Activated naive CD8-positive, alpha-beta T cell (primary cell): ENCODE results near the gene GORAB.

ENCODE experiments used
- H3K27ac Mint-ChIP-seq: one replicate; pipeline ENCODE4 v1.8.0; 2021; ENCODE audit warnings: mixed read lengths
- H3K27me3 Mint-ChIP-seq: one replicate; pipeline ENCODE4 v1.8.0; 2021; ENCODE audit warnings: mixed read lengths
- H3K36me3 Mint-ChIP-seq: one replicate; pipeline ENCODE4 v1.8.0; 2021; ENCODE audit warnings: mixed read lengths
- H3K4me1 Mint-ChIP-seq: one replicate; pipeline ENCODE4 v1.8.0; 2021; ENCODE audit warnings: low read depth, mixed read lengths
- H3K4me3 Mint-ChIP-seq: one replicate; pipeline ENCODE4 v1.8.0; 2021; ENCODE audit warnings: mild to moderate bottlenecking, mixed read lengths
- H3K9me3 Mint-ChIP-seq: one replicate; pipeline ENCODE4 v1.8.0; 2021; ENCODE audit warnings: low read depth, mixed read lengths

The GORAB gene

GRCh38 chr1:170593173-170594011 lies 61.4 kb downstream of the GORAB start:
- H3K4me1 Mint-ChIP-seq, result no peaks in the 10 kb centered on the region
- peaks cover 19% of the 10 kb centered on the region for H3K27me3 Mint-ChIP-seq
- no peak overlapping the region for H3K27ac Mint-ChIP-seq
- peaks cover 4% of the 10 kb centered on the region for H3K9me3 Mint-ChIP-seq
- no peak overlapping the region for H3K4me3 Mint-ChIP-seq
- peaks cover 5% of the 10 kb centered on the region for H3K36me3 Mint-ChIP-seq

- peaks cover 19% of the 10 kb centered on the region for H3K27me3 Mint-ChIP-seq
- H3K9me3 Mint-ChIP-seq, result peaks cover 4% of the 10 kb centered on the region
- H3K4me1 Mint-ChIP-seq, result no peaks in the 10 kb centered on the region
- H3K36me3 Mint-ChIP-seq, result peaks cover 5% of the 10 kb centered on the region
- H3K4me3 Mint-ChIP-seq, result no peak overlapping the region
- H3K27ac Mint-ChIP-seq, result no peak overlapping the region
Measured at GRCh38 chr1:170594066-170594626, 62.2 kb downstream of the GORAB start.

GRCh38 chr1:170596701-170597100 lies 64.7 kb downstream of the GORAB start:
- H3K27ac Mint-ChIP-seq, result no peak overlapping the region
- H3K9me3 Mint-ChIP-seq, result peaks cover 8% of the 10 kb centered on the region
- peaks cover 15% of the 10 kb centered on the region for H3K27me3 Mint-ChIP-seq
- H3K36me3 Mint-ChIP-seq, result peaks cover 5% of the 10 kb centered on the region
- no peak overlapping the region for H3K4me3 Mint-ChIP-seq
- H3K4me1 Mint-ChIP-seq, result no peaks in the 10 kb centered on the region

- Mint-ChIP-seq H3K27ac (no peak overlapping the region), H3K4me3 (no peak overlapping the region), H3K9me3 (peaks cover 12% of the 10 kb centered on the region)
Measured at GRCh38 chr1:170598618-170599017, 66.7 kb downstream of the GORAB start.

GRCh38 chr1:170599033-170599432 lies 67.1 kb downstream of the GORAB start:
- H3K9me3 Mint-ChIP-seq, result peaks cover 12% of the 10 kb centered on the region
- H3K4me3 Mint-ChIP-seq, result no peak overlapping the region
- peaks cover 12% of the 10 kb centered on the region for H3K27me3 Mint-ChIP-seq
- no peak overlapping the region for H3K27ac Mint-ChIP-seq
- peaks cover 5% of the 10 kb centered on the region for H3K36me3 Mint-ChIP-seq
- no peaks in the 10 kb centered on the region for H3K4me1 Mint-ChIP-seq

More at GRCh38 chr1:170598618-170599017, 66.7 kb downstream of the GORAB start:
- H3K4me1 Mint-ChIP-seq, result no peaks in the 10 kb centered on the region
- peaks cover 5% of the 10 kb centered on the region for H3K36me3 Mint-ChIP-seq
- H3K27me3 Mint-ChIP-seq, result peaks cover 12% of the 10 kb centered on the region

- H3K9me3 Mint-ChIP-seq, result peaks cover 12% of the 10 kb centered on the region
- no peaks in the 10 kb centered on the region for H3K4me1 Mint-ChIP-seq
- peaks cover 3% of the 10 kb centered on the region for H3K36me3 Mint-ChIP-seq
- H3K27ac Mint-ChIP-seq, result no peak overlapping the region
- peaks cover 12% of the 10 kb centered on the region for H3K27me3 Mint-ChIP-seq
- no peak overlapping the region for H3K4me3 Mint-ChIP-seq
Measured at GRCh38 chr1:170601866-170602265, 69.9 kb downstream of the GORAB start.
